H1 (cell line): ENCODE results near the gene ZNF283. TPM values are rescaled to one million over a fixed set of nuclear protein-coding genes. Genes with fewer than 3 reads are reported as not detected.

Experiments used
- CTCF ChIA-PET: fragments of 300-600 bp; sonication (Branson Sonifier 250); formaldehyde crosslinking; loops from one replicate; lab custom pipeline; 2021; ENCODE audit not compliant: partially characterized antibody; lab: Charles Lee
- POLR2A ChIA-PET: fragments of 300-600 bp; sonication (Branson Sonifier 250); formaldehyde crosslinking; loops from one replicate; lab custom pipeline; 2021; ENCODE audit warnings: inconsistent platforms; ENCODE audit not compliant: partially characterized antibody; lab: Charles Lee
- DNase-seq, 2 experiments: peaks; one replicate each; pipeline versions ENCODE4 v3.0.0 to v3.0.0-alpha.2; 2010 to 2022; ENCODE audit warnings: low spot score in 2 of 2, low read depth in 1 of 2, mixed read lengths in 1 of 2
- FAIRE-seq: peaks from 2 replicates; lab custom pipeline; 2011; peaks lifted over from hg19 to GRCh38; lab: Jason Lieb, UNC
- H2AFZ ChIP-seq: 2 replicates; pipeline ENCODE4 v1.8.1; 2012; ENCODE audit warnings: low read length, inconsistent platforms
- H2AK5ac ChIP-seq: 2 replicates; pipeline ENCODE4 v1.6.1; 2013; ENCODE audit warnings: low read depth, low read length
- H2BK120ac ChIP-seq: replicated peaks from 2 replicates; pipeline ENCODE3; 2013; ENCODE audit warnings: low read depth, low read length, inconsistent platforms
- H2BK12ac ChIP-seq: 2 replicates; pipeline ENCODE4 v1.6.1; 2013; ENCODE audit warnings: low read depth, low read length
- H2BK15ac ChIP-seq: 2 replicates; pipeline ENCODE4 v1.6.1; 2013; ENCODE audit warnings: low read length
- H2BK20ac ChIP-seq: 2 replicates; pipeline ENCODE4 v1.6.1; 2013; ENCODE audit warnings: low read length
- H2BK5ac ChIP-seq: 2 replicates; pipeline ENCODE4 v1.6.1; 2013; ENCODE audit warnings: low read depth, low read length
- H3K14ac ChIP-seq: 2 replicates; pipeline ENCODE4 v1.6.1; 2013; ENCODE audit warnings: inconsistent platforms; ENCODE audit not compliant: insufficient read length
- H3K18ac ChIP-seq: 2 replicates; pipeline ENCODE4 v1.6.1; 2013; ENCODE audit warnings: low read length; ENCODE audit errors: extremely low read depth
- H3K23ac ChIP-seq: 2 replicates; pipeline ENCODE4 v1.6.1; 2013; ENCODE audit warnings: inconsistent platforms; ENCODE audit not compliant: insufficient read length
- H3K23me2 ChIP-seq: 2 replicates; pipeline ENCODE4 v1.6.1; 2013; ENCODE audit warnings: low read depth, low read length
- H3K27ac ChIP-seq: 2 replicates; pipeline ENCODE4 v1.6.1; 2011; ENCODE audit warnings: low read depth, low read length, inconsistent platforms
- H3K27me3 ChIP-seq, 4 experiments: replicated peaks in 1 of 4; 1 replicate in 1 of 4; 2 replicates in 3 of 4; pipeline versions ENCODE4 v1.6.1 to v1.8.1; 2011 to 2013; ENCODE audit warnings: low read length in 3 of 4, mild to moderate bottlenecking in 3 of 4, inconsistent platforms in 2 of 4, mixed read lengths in 2 of 4, moderate library complexity in 1 of 4; ENCODE audit not compliant: control insufficient read depth in 3 of 4, insufficient read depth in 3 of 4; ENCODE audit errors: extremely low read depth in 1 of 4
- H3K36me3 ChIP-seq, 4 experiments: 2 replicates each; pipeline versions ENCODE4 v1.6.1 to v1.8.1; 2011 to 2013; ENCODE audit warnings: mild to moderate bottlenecking in 4 of 4, low read length in 3 of 4, moderate library complexity in 2 of 4, control low read depth in 1 of 4, inconsistent platforms in 1 of 4; ENCODE audit not compliant: insufficient read depth in 4 of 4, control insufficient read depth in 2 of 4
- H3K4ac ChIP-seq: replicated peaks from 2 replicates; pipeline ENCODE3; 2013; ENCODE audit warnings: low read length, low read depth, mixed read lengths, inconsistent platforms; ENCODE audit not compliant: insufficient read length
- H3K4me1 ChIP-seq, 4 experiments: replicated peaks in 1 of 4; 1 replicate in 1 of 4; 2 replicates in 3 of 4; pipeline versions ENCODE4 v1.6.1 to v1.8.1; 2011 to 2013; ENCODE audit warnings: low read length in 3 of 4, inconsistent platforms in 2 of 4, mixed read lengths in 1 of 4; ENCODE audit not compliant: insufficient read depth in 4 of 4, control insufficient read depth in 3 of 4
- H3K4me2 ChIP-seq, 2 experiments: 2 replicates each; pipeline versions ENCODE4 v1.6.1 to v1.8.1; 2011 to 2013; ENCODE audit warnings: low read depth in 2 of 2, low read length in 2 of 2, control low read depth in 1 of 2, inconsistent platforms in 1 of 2, mild to moderate bottlenecking in 1 of 2; ENCODE audit not compliant: insufficient read depth in 1 of 2
- H3K4me3 ChIP-seq, 4 experiments: fragments of 200-600, 300-600 bp in 1 of 4; sonication (generic), shearing (Covaris generic), sonication (Bioruptor Twin) in 1 of 4; 2 replicates each; pipeline versions ENCODE4 v1.5.1 to v1.8.1; 2011 to 2016; ENCODE audit warnings: low read length in 4 of 4, low read depth in 3 of 4, control low read depth in 2 of 4, inconsistent platforms in 2 of 4, mild to moderate bottlenecking in 2 of 4, mixed read lengths in 1 of 4, moderate library complexity in 1 of 4; ENCODE audit not compliant: insufficient read depth in 2 of 4; ENCODE audit errors: extremely low read depth in 1 of 4
- H3K56ac ChIP-seq: replicated peaks from 2 replicates; pipeline ENCODE3; 2013; ENCODE audit warnings: low read depth, mild to moderate bottlenecking, mixed read lengths, low read length, inconsistent platforms; ENCODE audit not compliant: insufficient read length
- H3K79me1 ChIP-seq: 2 replicates; pipeline ENCODE4 v1.6.1; 2013; ENCODE audit warnings: low read depth, low read length, control low read depth
- H3K79me2 ChIP-seq, 2 experiments: 2 replicates each; pipeline versions ENCODE4 v1.6.1 to v1.8.1; 2012 to 2013; ENCODE audit warnings: low read length in 2 of 2, mild to moderate bottlenecking in 2 of 2, inconsistent platforms in 1 of 2; ENCODE audit not compliant: insufficient read depth in 2 of 2, control insufficient read depth in 1 of 2
- H3K9ac ChIP-seq, 4 experiments: replicated peaks in 1 of 4; 1 replicate in 1 of 4; 2 replicates in 3 of 4; pipeline versions ENCODE4 v1.6.1 to v1.8.1; 2011 to 2013; ENCODE audit warnings: low read depth in 3 of 4, low read length in 3 of 4, control low read depth in 2 of 4, mild to moderate bottlenecking in 2 of 4, moderate library complexity in 2 of 4, inconsistent platforms in 1 of 4; ENCODE audit errors: extremely low read depth in 1 of 4
- H3K9me3 ChIP-seq, 2 experiments: 2 replicates each; pipeline versions ENCODE4 v1.6.1 to v1.8.1; 2012 to 2013; ENCODE audit warnings: mild to moderate bottlenecking in 2 of 2, moderate library complexity in 2 of 2, control low read depth in 1 of 2, inconsistent platforms in 1 of 2, low read depth in 1 of 2, low read length in 1 of 2, mixed read lengths in 1 of 2; ENCODE audit not compliant: insufficient read depth in 2 of 2
- H4K20me1 ChIP-seq, 2 experiments: replicated peaks in 1 of 2; 2 replicates each; pipeline versions ENCODE3 to v1.8.1; 2011 to 2013; ENCODE audit warnings: inconsistent platforms in 2 of 2, low read length in 2 of 2, mild to moderate bottlenecking in 1 of 2; ENCODE audit not compliant: insufficient read depth in 2 of 2, control insufficient read depth in 1 of 2
- H4K5ac ChIP-seq: 2 replicates; pipeline ENCODE4 v1.6.1; 2013; ENCODE audit warnings: low read length, low read depth, mixed read lengths, inconsistent platforms; ENCODE audit not compliant: insufficient read length
- H4K8ac ChIP-seq: 2 replicates; pipeline ENCODE4 v1.8.0; 2013; ENCODE audit warnings: mild to moderate bottlenecking, moderate library complexity, low read length, inconsistent platforms; ENCODE audit not compliant: insufficient read depth; ENCODE audit errors: extremely low read depth
- H4K91ac ChIP-seq: replicated peaks from 2 replicates; pipeline ENCODE3; 2013; ENCODE audit warnings: low read length, mixed read lengths, inconsistent platforms; ENCODE audit not compliant: insufficient read length
- CTBP2 ChIP-seq: IDR thresholded peaks from 2 replicates; pipeline ENCODE4 v1.7.0; 2011; ENCODE audit warnings: borderline replicate concordance, mild to moderate bottlenecking, moderate library complexity, mixed read lengths, low read length; ENCODE audit not compliant: insufficient read depth, insufficient read length
- JUND ChIP-seq: IDR thresholded peaks from 2 replicates; pipeline ENCODE4 v1.6.1; 2011; ENCODE audit warnings: mild to moderate bottlenecking, improper control_type of control experiment, low read length
- TAF1 ChIP-seq: IDR thresholded peaks from 2 replicates; pipeline ENCODE4 v1.6.1; 2011; ENCODE audit warnings: mild to moderate bottlenecking, low read depth, low read length
- ZNF274 ChIP-seq: IDR thresholded peaks from 2 replicates; pipeline ENCODE4 v1.7.0; 2012; ENCODE audit warnings: low read length, borderline replicate concordance; ENCODE audit errors: extremely low read depth
- WGBS, 2 experiments: shearing (Covaris generic) in 1 of 2; methylation state at CpG; one replicate each; pipeline versions ENCODE4 v1.1.6 to v1.1.7; 2013 to 2015; ENCODE audit warnings: low lambda C conversion rate in 2 of 2, mixed read lengths in 2 of 2, inconsistent platforms in 1 of 2, low coverage in 1 of 2, missing lambda C conversion rate in 1 of 2; ENCODE audit not compliant: insufficient replicate concordance in 2 of 2, insufficient coverage in 1 of 2, insufficient read length in 1 of 2; ENCODE audit errors: extremely low coverage in 1 of 2, missing lambda C conversion rate in 1 of 2; 5-methylcytosine and 5-hydroxymethylcytosine counted together
- polyA plus RNA-seq, 7 experiments: library from polyadenylated mRNA; depleted of rRNA in 3 of 7; stranded (reverse) in 5 of 7; unstranded in 2 of 7; fragments of >200 nt in 5 of 7; fragments of 200-250 nt in 2 of 7; gene quantifications; 1 replicate in 5 of 7; 2 replicates in 1 of 7; 4 replicates in 1 of 7; pipeline versions ENCODE4 v1.2.1 to v1.2.3, GENCODE V29; 2011 to 2013; ENCODE audit warnings: missing spikeins in 2 of 7, mixed read lengths in 2 of 7
- total RNA-seq: library from RNA; stranded (reverse); fragmentation: NEBNext Ultra II Directional; extraction: Animal tissue kit (Norgen Biotek cat#: 25700); gene quantifications from 2 replicates; pipeline ENCODE4 v1.2.1, GENCODE V29; 2021

ZNF283 gene
- total and polyA plus RNA-seq, 2 of the 8 experiments (the other 6 are each of a cell fraction or from before 2014, with no cell fraction given), result 1.1 to 4.3 TPM

DNA sequence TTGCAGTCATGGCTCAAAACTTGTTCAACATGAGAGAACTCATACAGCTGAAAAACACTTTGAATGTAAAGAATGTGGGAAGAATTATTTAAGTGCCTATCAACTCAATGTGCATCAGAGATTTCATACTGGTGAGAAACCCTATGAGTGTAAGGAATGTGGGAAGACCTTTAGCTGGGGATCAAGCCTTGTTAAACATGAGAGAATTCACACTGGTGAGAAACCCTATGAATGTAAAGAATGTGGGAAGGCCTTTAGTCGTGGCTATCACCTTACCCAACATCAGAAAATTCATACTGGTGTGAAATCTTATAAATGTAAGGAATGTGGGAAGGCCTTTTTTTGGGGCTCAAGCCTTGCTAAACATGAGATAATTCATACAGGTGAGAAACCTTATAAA lies 20.1 kb downstream of the ZNF283 start:
- Histone ChIP-seq H4K20me1 (no peaks in the 10 kb centered on the region), H3K36me3 (peaks cover 0 to 43% (median 17%) of the 10 kb centered on the region in 4 experiments; a peak in 6 of 8 replicates), H2BK12ac (no peak overlapping the region), H4K8ac (no peak overlapping the region), H2BK15ac (no peak overlapping the region), H4K5ac (no peak overlapping the region), H3K79me2 (no peaks in the 10 kb centered on the region), H3K9ac (no peak overlapping the region), H3K79me1 (no peaks in the 10 kb centered on the region), H3K27ac (no peak overlapping the region), H3K4me1 (no peaks in the 10 kb centered on the region), H3K4ac (no peak overlapping the region), H3K23ac (no peak overlapping the region), H3K14ac (no peak overlapping the region), H3K56ac (no peak overlapping the region), H3K27me3 (no peaks in the 10 kb centered on the region), H2BK20ac (no peak overlapping the region), H3K18ac (no peak overlapping the region), H2BK120ac (no peak overlapping the region), H2AFZ (no peak overlapping the region), H3K4me2 (no peak overlapping the region), H2BK5ac (no peak overlapping the region), H3K23me2 (no peaks in the 10 kb centered on the region), H3K4me3 (peak overlapping the region in 1 of 4 experiments; percentile 2; a peak in 1 of 8 replicates), H4K91ac (no peak overlapping the region), H2AK5ac (no peak overlapping the region), H3K9me3 (peaks cover 60 to 66% of the 10 kb centered on the region in 2 experiments)
- WGBS, 2 experiments, result 100% methylated on average over 1 of the region's 1 CpG; no CpG with 5 or more reads in 1 of the 2 experiments
- DNase-seq (no peak), FAIRE-seq (no peak)
- no peak for TF ChIP-seq JUND
- TF ChIP-seq ZNF274, result peak; percentile 95
- TF ChIP-seq CTBP2, result no peak
- no peak for TF ChIP-seq TAF1
- POLR2A ChIA-PET, result no interaction called here
- CTCF ChIA-PET, result no interaction called here
